Neutrophil (primary cell): ENCODE measurements around the gene BCAP29.
"Not testable (repeated sequence)": the region's sequence is repeated elsewhere in the genome, so short reads cannot be mapped to it uniquely, and the experiment has no call there.

ENCODE experiments used
- H3K27ac ChIP-seq: fragments of 200-600 bp; sonication (generic); 2 replicates; pipeline ENCODE4 v1.5.1; 2016; ENCODE audit warnings: mild to moderate bottlenecking, moderate library complexity
- H3K27me3 ChIP-seq: fragments of 200-600 bp; sonication (generic); 2 replicates; pipeline ENCODE4 v1.6.0; 2016; ENCODE audit warnings: mild to moderate bottlenecking
- H3K36me3 ChIP-seq: fragments of 200-600 bp; sonication (generic); 2 replicates; pipeline ENCODE4 v1.5.1; 2017
- H3K4me1 ChIP-seq, 2 experiments: fragments of 200-600 bp in 1 of 2; sonication (generic) in 1 of 2; 1 replicate in 1 of 2; 2 replicates in 1 of 2; pipeline versions ENCODE4 v1.5.1 to v1.6.1; 2013 to 2016; ENCODE audit warnings: low read depth in 1 of 2, low read length in 1 of 2, mild to moderate bottlenecking in 1 of 2, moderate library complexity in 1 of 2; ENCODE audit not compliant: control insufficient read depth in 1 of 2, insufficient read depth in 1 of 2
- H3K4me3 ChIP-seq, 2 experiments: fragments of 200-600 bp in 1 of 2; sonication (generic) in 1 of 2; 1 replicate in 1 of 2; 2 replicates in 1 of 2; pipeline ENCODE4 v1.5.1; 2013 to 2016; ENCODE audit warnings: low read depth in 1 of 2, low read length in 1 of 2, mild to moderate bottlenecking in 1 of 2, moderate library complexity in 1 of 2
- H3K9me3 ChIP-seq: fragments of 200-600 bp; sonication (generic); 2 replicates; pipeline ENCODE4 v1.5.1; 2016
- TF ChIP-seq, protein P1 (sequence below): fragments of 200-600 bp; sonication (generic); IDR thresholded peaks from 2 replicates; pipeline ENCODE4 v1.5.1; 2016; ENCODE audit warnings: antibody characterized with exemption

Gene BCAP29, protein sequence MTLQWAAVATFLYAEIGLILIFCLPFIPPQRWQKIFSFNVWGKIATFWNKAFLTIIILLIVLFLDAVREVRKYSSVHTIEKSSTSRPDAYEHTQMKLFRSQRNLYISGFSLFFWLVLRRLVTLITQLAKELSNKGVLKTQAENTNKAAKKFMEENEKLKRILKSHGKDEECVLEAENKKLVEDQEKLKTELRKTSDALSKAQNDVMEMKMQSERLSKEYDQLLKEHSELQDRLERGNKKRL

DNA sequence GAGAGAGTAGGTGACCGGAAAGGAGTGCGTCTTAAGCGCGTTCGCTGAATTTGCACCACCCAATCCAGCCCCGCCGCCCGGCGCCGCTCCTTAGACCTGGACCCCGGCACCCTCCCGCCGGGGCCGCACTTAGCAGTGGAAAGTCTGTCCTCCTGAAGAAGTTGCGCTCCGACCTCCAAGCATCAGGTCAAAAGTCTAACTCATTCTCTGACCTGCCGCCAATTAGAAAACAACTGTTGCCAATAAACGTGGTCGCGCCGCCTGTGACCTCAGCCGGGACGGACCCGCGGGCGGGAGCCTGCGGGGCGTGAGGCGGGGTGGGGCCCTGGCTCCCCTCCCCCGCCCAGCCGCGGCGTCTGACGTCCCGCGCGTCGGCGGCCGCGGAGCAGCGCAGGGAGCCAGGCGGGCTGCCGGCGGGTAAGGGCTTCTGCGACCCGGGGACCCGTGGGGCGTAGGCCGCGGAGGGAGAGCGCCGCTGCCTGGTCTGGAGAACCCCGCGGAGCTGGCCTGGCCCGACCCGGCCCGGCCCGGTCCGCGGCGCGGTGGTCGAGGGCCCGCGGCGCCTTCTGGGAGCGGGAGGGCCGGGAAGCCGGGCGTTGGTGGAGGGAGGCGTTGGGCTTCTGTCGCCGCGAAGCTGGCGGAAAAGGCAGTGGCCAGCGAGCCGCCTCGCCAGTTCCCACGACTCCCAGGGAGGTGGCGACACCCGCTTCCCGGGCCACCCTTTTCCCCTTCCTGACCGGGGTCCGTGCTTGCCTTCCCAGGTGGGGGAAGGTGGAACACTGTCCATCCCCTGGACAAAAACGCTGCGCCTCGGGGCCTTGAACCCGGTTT, at the start of gene BCAP29:
Gene BCAP29 (plus strand): TSS at position 362 of the 831 bp plus-strand sequence. CDS start 527 bp downstream, outside the sequence.
- TF ChIP-seq, protein P1, sequence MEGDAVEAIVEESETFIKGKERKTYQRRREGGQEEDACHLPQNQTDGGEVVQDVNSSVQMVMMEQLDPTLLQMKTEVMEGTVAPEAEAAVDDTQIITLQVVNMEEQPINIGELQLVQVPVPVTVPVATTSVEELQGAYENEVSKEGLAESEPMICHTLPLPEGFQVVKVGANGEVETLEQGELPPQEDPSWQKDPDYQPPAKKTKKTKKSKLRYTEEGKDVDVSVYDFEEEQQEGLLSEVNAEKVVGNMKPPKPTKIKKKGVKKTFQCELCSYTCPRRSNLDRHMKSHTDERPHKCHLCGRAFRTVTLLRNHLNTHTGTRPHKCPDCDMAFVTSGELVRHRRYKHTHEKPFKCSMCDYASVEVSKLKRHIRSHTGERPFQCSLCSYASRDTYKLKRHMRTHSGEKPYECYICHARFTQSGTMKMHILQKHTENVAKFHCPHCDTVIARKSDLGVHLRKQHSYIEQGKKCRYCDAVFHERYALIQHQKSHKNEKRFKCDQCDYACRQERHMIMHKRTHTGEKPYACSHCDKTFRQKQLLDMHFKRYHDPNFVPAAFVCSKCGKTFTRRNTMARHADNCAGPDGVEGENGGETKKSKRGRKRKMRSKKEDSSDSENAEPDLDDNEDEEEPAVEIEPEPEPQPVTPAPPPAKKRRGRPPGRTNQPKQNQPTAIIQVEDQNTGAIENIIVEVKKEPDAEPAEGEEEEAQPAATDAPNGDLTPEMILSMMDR = no peak
- Histone ChIP-seq H3K4me3 (peak within 1 kb of the TSS; percentile 73 to 77), H3K27me3 (no peaks in the 10 kb centered on the region), H3K9me3 (no peaks in the 10 kb centered on the region), H3K36me3 (no peaks in the 10 kb centered on the region), H3K4me1 (peaks cover 23 to 26% of the 10 kb centered on the region in 2 experiments), H3K27ac (peak within 1 kb of the TSS; percentile 78)

DNA sequence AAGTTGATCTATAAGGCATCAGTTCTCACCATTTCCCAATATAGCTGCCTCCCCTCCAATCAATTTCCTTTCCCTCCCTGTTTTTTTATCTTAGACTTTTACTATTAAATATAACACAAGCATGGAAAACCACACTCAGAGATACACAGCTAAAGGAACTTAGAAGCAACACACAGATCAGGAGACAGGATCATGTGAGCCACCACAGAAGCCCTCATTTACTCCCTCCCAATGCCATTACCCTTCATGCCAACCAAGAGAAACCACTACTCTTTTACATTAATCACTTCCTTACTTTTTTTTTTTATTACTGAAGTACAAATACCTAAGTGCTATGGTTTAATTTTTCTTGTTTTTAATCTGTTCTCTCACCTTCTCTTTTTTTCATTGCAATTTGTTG, 49.3 kb upstream of the BCAP29 start:
- Histone ChIP-seq H3K4me3 (no peak overlapping the region), H3K27ac (no peak overlapping the region), H3K36me3 (peaks cover 12% of the 10 kb centered on the region), H3K9me3 (no peaks in the 10 kb centered on the region), H3K27me3 (no peaks in the 10 kb centered on the region), H3K4me1 (no peaks in the 10 kb centered on the region)
- TF ChIP-seq, protein P1 = no peak

DNA sequence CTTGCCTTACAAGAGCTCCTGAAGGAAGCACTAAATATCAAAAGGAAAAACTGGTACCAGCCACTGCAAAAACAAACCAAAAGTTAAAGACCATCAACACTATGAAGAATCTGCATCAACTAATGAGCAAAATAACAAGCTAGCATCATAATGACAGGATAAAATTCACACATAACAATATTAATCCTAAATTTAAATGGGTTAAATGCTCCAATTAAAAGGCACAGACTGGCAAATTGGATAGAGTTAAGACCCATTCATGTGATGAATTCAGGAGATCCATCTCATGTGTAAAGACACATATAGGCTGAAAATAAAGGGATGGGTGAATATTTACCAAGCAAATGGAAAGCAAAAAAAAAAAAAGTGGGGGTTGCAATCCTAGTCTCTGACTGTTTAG, 45.9 kb upstream of the BCAP29 start:
- Histone ChIP-seq H3K9me3 (no peaks in the 10 kb centered on the region), H3K27me3 (no peaks in the 10 kb centered on the region), H3K4me1 (no peaks in the 10 kb centered on the region), H3K4me3 (no peak overlapping the region), H3K36me3 (peaks cover 9% of the 10 kb centered on the region), H3K27ac (no peak overlapping the region)
- TF ChIP-seq, protein P1 = no peak

DNA sequence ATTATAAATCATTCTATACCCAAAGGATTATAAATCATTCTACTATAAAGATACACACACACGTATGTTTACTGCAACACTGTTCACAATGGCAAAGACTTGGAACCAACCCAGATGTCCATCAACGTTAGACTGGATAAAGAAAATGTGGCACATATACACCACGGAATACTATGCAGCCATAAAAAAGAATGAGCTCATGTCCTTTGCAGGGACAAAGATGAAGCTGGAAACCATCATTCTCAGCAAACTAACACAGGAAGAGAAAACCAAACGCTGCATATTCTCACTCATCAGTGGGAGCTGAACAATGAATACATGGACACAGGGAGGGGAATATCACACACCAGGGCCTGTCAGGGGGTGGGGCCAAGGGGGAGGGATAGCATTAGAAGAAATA, 42.8 kb upstream of the BCAP29 start:
- not testable (repeated sequence) for H3K4me3 ChIP-seq, H3K36me3 ChIP-seq, H3K27ac ChIP-seq, H3K27me3 ChIP-seq, H3K4me1 ChIP-seq, H3K9me3 ChIP-seq

DNA sequence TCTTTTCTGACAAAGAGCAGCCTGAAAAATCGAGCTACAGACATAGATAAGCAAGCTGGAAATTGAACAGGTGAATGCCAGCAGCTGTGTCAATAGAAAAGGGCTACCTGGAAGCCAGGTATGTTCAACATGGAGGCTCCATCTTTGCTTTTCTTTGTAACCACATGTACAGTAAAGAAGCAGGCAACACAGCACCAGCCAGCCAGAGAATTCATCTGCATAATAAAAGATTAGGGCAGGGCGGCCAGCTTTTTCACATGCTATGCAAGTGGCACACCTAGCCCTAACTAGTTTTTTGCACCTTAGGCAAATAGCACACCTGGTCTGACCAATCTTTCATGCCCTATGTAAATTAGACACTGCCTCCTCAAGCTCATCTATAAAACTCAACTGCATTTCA, 42.0 kb upstream of the BCAP29 start:
- Histone ChIP-seq H3K27me3 (no peaks in the 10 kb centered on the region), H3K27ac (no peak overlapping the region), H3K36me3 (peaks cover 3% of the 10 kb centered on the region), H3K4me3 (no peak overlapping the region), H3K9me3 (no peaks in the 10 kb centered on the region), H3K4me1 (no peaks in the 10 kb centered on the region)
- TF ChIP-seq, protein P1 = no peak

DNA sequence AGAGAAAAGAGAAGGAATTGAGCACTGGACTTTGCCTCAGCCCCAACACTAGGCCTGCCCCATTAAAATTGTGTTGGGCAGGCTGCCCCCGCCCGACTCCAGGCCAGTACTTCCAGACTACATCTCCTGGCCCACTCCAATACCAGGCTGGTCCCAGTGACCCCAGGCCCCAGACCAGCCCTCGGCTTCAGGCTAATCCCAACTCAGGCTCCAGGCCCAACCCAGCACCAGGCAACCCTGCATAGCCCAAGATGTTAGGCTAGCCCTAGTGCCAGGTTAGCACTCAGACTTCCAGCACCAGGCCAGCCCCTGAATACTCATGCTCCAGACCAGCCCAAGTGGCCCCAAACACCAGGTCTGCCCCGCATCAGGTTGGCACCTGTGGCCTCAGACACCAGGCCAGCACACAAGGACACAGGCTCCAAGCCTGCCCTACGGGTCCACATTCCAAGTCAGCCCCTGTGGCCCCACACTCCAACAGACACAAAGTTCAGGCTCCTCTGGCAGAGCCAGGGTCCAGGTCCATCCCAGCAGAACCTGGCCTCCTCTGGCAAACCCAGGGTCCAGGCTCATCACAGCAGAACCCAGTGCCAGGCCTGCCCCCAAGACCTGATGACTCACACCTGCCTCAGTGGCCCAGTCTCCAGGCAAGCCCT, 36.6 kb upstream of the BCAP29 start:
- no peak overlapping the region for H3K27ac ChIP-seq
- TF ChIP-seq, protein P1 = no peak

More for the DNA sequence above, 36.6 kb upstream of the BCAP29 start:
- Histone ChIP-seq H3K9me3 (no peaks in the 10 kb centered on the region), H3K36me3 (peaks cover 22% of the 10 kb centered on the region), H3K4me3 (no peak overlapping the region), H3K4me1 (no peaks in the 10 kb centered on the region), H3K27me3 (no peaks in the 10 kb centered on the region)
